ENCODE data around the gene AHNAK2.

AHNAK2 gene

GRCh38 chr14:104985675-104986486 lies 7.7 kb upstream of the AHNAK2 start, which contains the start of gene CLBA1:
Gene CLBA1, plus strand, starts transcription at chr14:104985788. Its CDS starts 644 bp downstream, at chr14:104986432.
- H3K4me1 ChIP-seq (ENCODE audit: control insufficient read depth in 2 of 2, insufficient read depth in 1 of 2, low read depth in 1 of 2, low read length in 2 of 2) = peaks cover 6% of the 10 kb centered on the region in 2 donors
- peak within 1 kb of the TSS; percentile 99 for H2AK5ac ChIP-seq (ENCODE audit: low read depth, low read length)
- H4K8ac ChIP-seq (ENCODE audit: low read depth, low read length) = peak within 1 kb of the TSS; percentile 65
- peak within 1 kb of the TSS; percentile 83 for H3K18ac ChIP-seq (ENCODE audit: low read length)
- peaks cover 1% of the 10 kb centered on the region for H3K79me1 ChIP-seq (ENCODE audit: low read depth, low read length)
- peak; percentile 84 for DNase-seq (ENCODE audit: low spot score)
- peak within 1 kb of the TSS; percentile 94 for H2BK12ac ChIP-seq (ENCODE audit: low read length)
- peak within 1 kb of the TSS; percentile 99 for H3K4me2 ChIP-seq (ENCODE audit: insufficient read depth, low read length, poor library complexity, severe bottlenecking)
- peak within 1 kb of the TSS; percentile 94 for H3K9ac ChIP-seq (ENCODE audit: low read depth, low read length, poor library complexity)
- H3K4ac ChIP-seq (ENCODE audit: low read length) = peak within 1 kb of the TSS; percentile 93
- no peak within 1 kb of the TSS for H3K27ac ChIP-seq (replicated peaks; ENCODE audit: low read length)
- peak within 1 kb of the TSS; percentile 94 for H3K14ac ChIP-seq (ENCODE audit: low read length)
- peak within 1 kb of the TSS; percentile 92 for H2AFZ ChIP-seq (ENCODE audit: low read length)
- H2BK120ac ChIP-seq (ENCODE audit: low read depth, low read length) = peak within 1 kb of the TSS; percentile 87
- H3K9me3 ChIP-seq (replicated peaks in 1 of 2; ENCODE audit: control insufficient read depth in 2 of 2, insufficient read depth in 1 of 2, low read depth in 1 of 2, low read length in 2 of 2) = peaks cover 0 to 2% of the 10 kb centered on the region in 2 donors
- H3K4me3 ChIP-seq (ENCODE audit: low read length in 2 of 2) = peak within 1 kb of the TSS; percentile 69 to 86
- no peak within 1 kb of the TSS for H4K91ac ChIP-seq (ENCODE audit: low read depth, low read length, poor library complexity)
- peak within 1 kb of the TSS; percentile 92 for H2BK15ac ChIP-seq (ENCODE audit: low read length)
- peak within 1 kb of the TSS; percentile 55 for H3K23ac ChIP-seq (ENCODE audit: low read depth, low read length, poor library complexity)
- peaks cover 0 to 29% (median 0%) of the 10 kb centered on the region in 3 experiments for H3K27me3 ChIP-seq (ENCODE audit: control insufficient read depth in 3 of 3, insufficient read depth in 3 of 3, low read depth in 1 of 3, low read length in 3 of 3)
- WGBS, 2 donors (ENCODE audit: extremely low coverage in 2 of 2, insufficient read length in 2 of 2, insufficient replicate concordance in 1 of 2) = no CpG with 5 or more reads among the region's 77 CpGs
- H3K36me3 ChIP-seq (replicated peaks in 1 of 2; ENCODE audit: control insufficient read depth in 2 of 2, insufficient read depth in 2 of 2, low read length in 2 of 2) = peaks cover 4 to 7% of the 10 kb centered on the region in 2 donors
- peak within 1 kb of the TSS; percentile 60 for H2BK5ac ChIP-seq (ENCODE audit: low read length)

GRCh38 chr14:104984056-104984894 lies 6.1 kb upstream of the AHNAK2 start:
- H3K4me2 ChIP-seq (ENCODE audit: insufficient read depth, low read length, poor library complexity, severe bottlenecking) = no peak overlapping the region
- H3K27me3 ChIP-seq (ENCODE audit: control insufficient read depth in 3 of 3, insufficient read depth in 3 of 3, low read depth in 1 of 3, low read length in 3 of 3) = peaks cover 0 to 45% (median 8%) of the 10 kb centered on the region in 3 experiments
- H3K27ac ChIP-seq (replicated peaks; ENCODE audit: low read length) = no peak overlapping the region
- H3K4me1 ChIP-seq (ENCODE audit: control insufficient read depth in 2 of 2, insufficient read depth in 1 of 2, low read depth in 1 of 2, low read length in 2 of 2) = peaks cover 6% of the 10 kb centered on the region in 2 donors
- H2BK5ac ChIP-seq (ENCODE audit: low read length) = peak overlapping the region; percentile 60
- peak overlapping the region; percentile 99 for H2AK5ac ChIP-seq (ENCODE audit: low read depth, low read length)
- H3K9me3 ChIP-seq (replicated peaks in 1 of 2; ENCODE audit: control insufficient read depth in 2 of 2, insufficient read depth in 1 of 2, low read depth in 1 of 2, low read length in 2 of 2) = no peaks in the 10 kb centered on the region
- H2BK12ac ChIP-seq (ENCODE audit: low read length) = peak overlapping the region; percentile 84
- H2BK15ac ChIP-seq (ENCODE audit: low read length) = peak overlapping the region; percentile 92
- peaks cover 3% of the 10 kb centered on the region for H3K79me1 ChIP-seq (ENCODE audit: low read depth, low read length)
- no peaks in the 10 kb centered on the region for H3K36me3 ChIP-seq (replicated peaks in 1 of 2; ENCODE audit: control insufficient read depth in 2 of 2, insufficient read depth in 2 of 2, low read length in 2 of 2)
- H4K91ac ChIP-seq (ENCODE audit: low read depth, low read length, poor library complexity) = peak overlapping the region; percentile 79
- no peak overlapping the region for H3K4me3 ChIP-seq (ENCODE audit: low read length in 2 of 2)
- peak overlapping the region; percentile 1 for H2AFZ ChIP-seq (ENCODE audit: low read length)
- WGBS, 2 donors (ENCODE audit: extremely low coverage in 2 of 2, insufficient read length in 2 of 2, insufficient replicate concordance in 1 of 2) = no CpG with 5 or more reads among the region's 15 CpGs
- peak overlapping the region; percentile 38 for H3K14ac ChIP-seq (ENCODE audit: low read length)
- H3K23ac ChIP-seq (ENCODE audit: low read depth, low read length, poor library complexity) = peak overlapping the region; percentile 65
- no peak overlapping the region for H4K8ac ChIP-seq (ENCODE audit: low read depth, low read length)
- H2BK120ac ChIP-seq (ENCODE audit: low read depth, low read length) = peak overlapping the region; percentile 87
- peak overlapping the region; percentile 16 for H3K9ac ChIP-seq (ENCODE audit: low read depth, low read length, poor library complexity)
- peak overlapping the region; percentile 93 for H3K4ac ChIP-seq (ENCODE audit: low read length)
- H3K18ac ChIP-seq (ENCODE audit: low read length) = peak overlapping the region; percentile 76
- no peak for DNase-seq (ENCODE audit: low spot score)

DNA sequence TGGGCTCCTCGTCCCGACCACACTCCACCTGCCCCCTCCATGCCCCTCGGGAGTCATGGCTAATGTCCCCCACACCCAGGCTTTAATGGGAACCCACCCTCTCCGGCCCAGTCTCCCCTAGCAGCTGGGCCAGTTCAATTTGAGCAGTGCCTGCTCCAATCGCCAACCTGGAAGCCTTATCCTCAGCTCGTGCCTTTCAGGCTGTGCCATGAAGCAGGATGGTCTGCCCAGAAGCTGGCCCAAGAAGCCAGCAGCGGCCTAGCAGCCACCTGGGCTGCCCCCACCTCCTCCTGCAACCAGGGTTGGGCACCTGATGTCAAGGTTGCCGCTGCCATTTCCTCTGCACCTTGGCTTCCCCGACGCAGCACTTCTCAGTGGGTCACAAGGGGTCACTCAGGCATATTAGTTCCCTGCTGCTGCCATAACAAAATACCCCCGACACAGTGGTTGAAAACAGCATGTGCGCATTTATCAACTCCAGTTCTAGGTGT lies 5.1 kb upstream of the AHNAK2 start:
- H2BK15ac ChIP-seq (ENCODE audit: low read length) = peak overlapping the region; percentile 64
- peak overlapping the region; percentile 30 for H2BK120ac ChIP-seq (ENCODE audit: low read depth, low read length)
- H3K27ac ChIP-seq (replicated peaks; ENCODE audit: low read length) = no peak overlapping the region
- peak overlapping the region; percentile 94 for H2AK5ac ChIP-seq (ENCODE audit: low read depth, low read length)
- no peaks in the 10 kb centered on the region for H3K9me3 ChIP-seq (replicated peaks in 1 of 2; ENCODE audit: control insufficient read depth in 2 of 2, insufficient read depth in 1 of 2, low read depth in 1 of 2, low read length in 2 of 2)
- no peak overlapping the region for H4K91ac ChIP-seq (ENCODE audit: low read depth, low read length, poor library complexity)
- DNase-seq (ENCODE audit: low spot score) = no peak
- no peak overlapping the region for H3K4me3 ChIP-seq (ENCODE audit: low read length in 2 of 2)
- H3K79me1 ChIP-seq (ENCODE audit: low read depth, low read length) = peaks cover 3% of the 10 kb centered on the region
- no peak overlapping the region for H3K23ac ChIP-seq (ENCODE audit: low read depth, low read length, poor library complexity)
- peak overlapping the region; percentile 9 for H2AFZ ChIP-seq (ENCODE audit: low read length)
- no peak overlapping the region for H3K18ac ChIP-seq (ENCODE audit: low read length)
- H3K9ac ChIP-seq (ENCODE audit: low read depth, low read length, poor library complexity) = no peak overlapping the region
- H4K8ac ChIP-seq (ENCODE audit: low read depth, low read length) = no peak overlapping the region
- WGBS, 2 donors (ENCODE audit: extremely low coverage in 2 of 2, insufficient read length in 2 of 2, insufficient replicate concordance in 1 of 2) = no CpG with 5 or more reads among the region's 12 CpGs
- no peak overlapping the region for H3K4me2 ChIP-seq (ENCODE audit: insufficient read depth, low read length, poor library complexity, severe bottlenecking)
- H3K27me3 ChIP-seq (ENCODE audit: control insufficient read depth in 3 of 3, insufficient read depth in 3 of 3, low read depth in 1 of 3, low read length in 3 of 3) = peaks cover 0 to 54% (median 16%) of the 10 kb centered on the region in 3 experiments
- H3K36me3 ChIP-seq (replicated peaks in 1 of 2; ENCODE audit: control insufficient read depth in 2 of 2, insufficient read depth in 2 of 2, low read length in 2 of 2) = no peaks in the 10 kb centered on the region
- peaks cover 6 to 11% of the 10 kb centered on the region in 2 donors for H3K4me1 ChIP-seq (ENCODE audit: control insufficient read depth in 2 of 2, insufficient read depth in 1 of 2, low read depth in 1 of 2, low read length in 2 of 2)
- peak overlapping the region; percentile 82 for H2BK5ac ChIP-seq (ENCODE audit: low read length)
- H3K14ac ChIP-seq (ENCODE audit: low read length) = peak overlapping the region; percentile 56
- H2BK12ac ChIP-seq (ENCODE audit: low read length) = peak overlapping the region; percentile 90
- H3K4ac ChIP-seq (ENCODE audit: low read length) = peak overlapping the region; percentile 23

All from neuronal stem cell (in vitro differentiated cells).